Right ventricle myocardium superior (tissue), 1 donor: ENCODE data around the gene MYLK3. TPM values are rescaled to one million over a fixed set of nuclear protein-coding genes. Genes with fewer than 3 reads are reported as not detected.
"Not testable (repeated sequence)": the region's sequence is repeated elsewhere in the genome, so short reads cannot be mapped to it uniquely, and the experiment has no call there.

Experiments used
- ATAC-seq: fragments of 200-7000 bp; cut with Tn5 transposase; one replicate; pipeline ENCODE4 v1.9.1; 2020; ENCODE audit warnings: mild to moderate bottlenecking; ENCODE audit not compliant: poor library complexity
- DNase-seq: peaks from one replicate; pipeline ENCODE4 v3.0.0-alpha.2; 2020
- intact Hi-C: fragments of 100-400 bp; cut with DNase I; formaldehyde crosslinking; loops from one replicate; pipeline ENCODE4 v1.11.2; 2022
- long read RNA-seq: library from polyadenylated mRNA; unstranded; transcript quantifications from one replicate; pipeline ENCODE4 v2.0.0, GENCODE V29; 2021
- total RNA-seq: library from RNA; stranded (reverse); fragmentation: NEBNext Ultra II Directional; extraction: Animal tissue kit (Norgen Biotek cat#: 25700); gene quantifications from one replicate; pipeline ENCODE4 v1.2.1, GENCODE V29; 2021
- donor health status: DM: no; HTN: yes; CAD: no; lungs with severe emphysema.

Gene MYLK3
- total RNA-seq, result 304 TPM
- long read RNA-seq, full-length matches to known transcripts, result 63 of 188 reads
- long read RNA-seq, partial matches to known transcripts, result 40 of 188 reads
- long read RNA-seq, other reads (novel, unspliced or antisense), result 85 of 188 reads

- DNase-seq (peak; percentile 81), ATAC-seq (peak; percentile 76)
- intact Hi-C loops, result no loop called here
These were observed at the start of gene MYLK3 for GRCh38 chr16:46747777-46748651. TSS of gene MYLK3 (minus strand) at chr16:46748344. CDS start at chr16:46748193, 151 bp downstream.

DNA sequence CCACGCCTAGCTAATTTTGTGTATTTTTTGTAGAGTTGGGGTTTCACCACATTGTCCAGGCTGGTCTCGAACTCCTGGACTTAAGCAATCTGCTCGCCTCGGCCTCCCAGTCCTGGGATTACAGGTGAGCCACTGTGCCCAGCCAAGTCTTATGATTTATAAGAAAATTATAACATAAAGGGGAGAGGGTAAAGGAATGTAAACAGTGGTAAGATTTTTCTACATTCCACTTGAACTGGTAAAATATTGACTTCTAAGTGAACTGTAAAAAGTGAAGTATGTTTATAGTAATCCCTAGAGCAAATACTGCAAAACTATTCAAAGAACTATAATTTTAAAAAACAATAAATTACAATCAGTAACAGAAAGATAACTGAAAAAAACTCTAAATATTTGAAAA, 49.4 kb upstream of the MYLK3 start:
- DNase-seq (no peak), ATAC-seq (no peak)
- intact Hi-C loops, result no loop called here

DNA sequence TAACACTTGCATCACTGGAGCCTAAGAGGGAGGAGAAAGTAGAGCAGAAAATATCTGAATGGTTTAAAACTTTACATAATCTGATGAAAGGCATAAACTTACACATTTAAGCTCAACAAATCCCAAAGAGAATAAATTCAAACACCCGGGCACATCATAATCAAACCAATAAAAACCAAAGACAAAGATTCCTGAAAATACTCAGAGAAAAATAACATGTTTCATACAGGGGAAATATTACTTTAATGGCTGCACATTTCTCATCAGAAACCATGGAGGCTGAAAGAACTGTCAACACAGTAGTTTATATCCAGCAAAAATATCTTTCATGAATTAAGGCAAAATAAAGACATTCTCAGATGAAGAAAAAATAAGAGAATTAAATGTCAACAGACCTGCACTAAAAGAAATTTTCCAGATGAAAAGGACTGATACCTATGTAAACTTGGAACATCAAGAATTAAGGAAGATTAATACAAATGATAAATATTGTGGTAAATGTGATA, 48.7 kb upstream of the MYLK3 start:
- no peak for ATAC-seq

DNA sequence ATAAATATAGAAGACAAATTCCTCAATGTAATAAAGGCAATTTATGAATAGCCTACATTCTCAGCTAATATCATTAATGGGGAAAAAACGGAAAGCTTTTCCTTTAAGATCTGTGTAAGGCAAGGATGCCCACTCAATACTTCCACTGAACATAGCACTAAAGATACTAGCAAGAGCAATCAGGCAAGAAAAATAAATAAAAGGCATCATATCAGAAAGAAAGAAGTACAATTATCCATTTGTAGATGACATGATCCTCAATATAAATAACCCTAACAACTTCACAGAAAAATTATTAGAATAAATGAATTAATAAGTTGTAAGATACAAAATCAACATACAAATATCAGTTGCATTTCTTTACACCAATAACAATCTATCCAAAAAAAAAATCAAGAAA, 45.7 kb upstream of the MYLK3 start:
- DNase-seq (no peak), ATAC-seq (no peak)
- intact Hi-C loops, result no loop called here

More for the DNA sequence above, 48.7 kb upstream of the MYLK3 start:
- intact Hi-C loops, result no loop called here
- no peak for DNase-seq

DNA sequence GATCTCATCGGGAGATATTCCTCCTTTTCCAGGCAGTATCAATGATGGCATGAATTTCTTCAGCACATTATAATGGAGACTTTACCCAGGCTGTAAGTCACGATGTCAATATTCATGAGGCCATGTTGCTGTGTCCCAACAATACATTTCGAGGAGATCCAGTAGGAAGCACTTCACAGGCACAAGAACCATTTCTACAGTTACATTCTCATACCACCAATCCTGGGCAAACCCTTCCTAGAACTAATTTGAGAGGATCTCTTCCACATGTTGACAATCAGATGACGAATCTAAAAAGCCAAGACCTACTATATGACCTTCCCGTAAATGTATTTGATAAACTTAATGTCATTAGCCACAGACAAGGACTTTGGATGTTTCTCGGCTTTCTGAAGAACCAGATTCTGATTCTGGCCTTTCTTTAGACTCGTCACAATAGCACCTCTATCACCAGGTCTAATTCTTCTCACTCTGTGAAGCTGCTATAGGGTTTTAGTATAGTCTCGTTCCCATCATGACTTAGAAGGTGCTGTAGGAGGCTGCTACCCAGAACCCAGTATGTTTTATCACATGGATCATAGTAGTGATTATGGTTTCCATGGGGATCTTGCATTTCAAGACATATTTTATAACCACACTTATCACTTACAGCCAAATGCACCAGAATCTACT, 42.6 kb upstream of the MYLK3 start:
- DNase-seq (no peak), ATAC-seq (no peak)
- intact Hi-C loops, result no loop called here

- peak; percentile 86 for DNase-seq
- intact Hi-C loops, result no loop called here
- ATAC-seq, result peak; percentile 97
These were observed 41.6 kb upstream of the MYLK3 start for GRCh38 chr16:46789499-46790414.

GRCh38 chr16:46788891-46789474, 40.8 kb upstream of the MYLK3 start:
- no peak for ATAC-seq
- DNase-seq, result no peak
- intact Hi-C loops, result no loop called here

DNA sequence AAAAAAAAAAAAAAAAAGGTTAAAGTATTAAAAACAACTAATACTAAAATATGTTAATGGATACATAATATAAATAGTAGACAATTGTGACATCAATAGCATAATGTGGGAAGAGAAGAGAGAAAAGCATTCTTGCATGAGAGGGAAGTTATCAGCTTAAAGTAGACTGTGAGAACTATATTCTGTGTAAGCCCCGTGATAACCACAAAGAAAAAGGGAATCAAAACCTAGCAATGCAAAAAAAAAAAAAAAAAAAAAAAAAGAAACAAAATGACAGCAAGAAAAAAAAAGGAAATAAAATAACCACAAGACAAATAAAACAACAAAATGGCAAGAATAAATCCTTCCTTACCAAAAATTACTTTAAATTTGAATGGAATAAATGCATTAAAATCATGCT, 39.8 kb upstream of the MYLK3 start:
- no peak for ATAC-seq
- intact Hi-C loops, result no loop called here

GRCh38 chr16:46785076-46785845, 37.1 kb upstream of the MYLK3 start:
- DNase-seq (no peak), ATAC-seq (peak; percentile 3)
- intact Hi-C loops, result no loop called here

More for the DNA sequence above, 39.8 kb upstream of the MYLK3 start:
- DNase-seq, result no peak

DNA sequence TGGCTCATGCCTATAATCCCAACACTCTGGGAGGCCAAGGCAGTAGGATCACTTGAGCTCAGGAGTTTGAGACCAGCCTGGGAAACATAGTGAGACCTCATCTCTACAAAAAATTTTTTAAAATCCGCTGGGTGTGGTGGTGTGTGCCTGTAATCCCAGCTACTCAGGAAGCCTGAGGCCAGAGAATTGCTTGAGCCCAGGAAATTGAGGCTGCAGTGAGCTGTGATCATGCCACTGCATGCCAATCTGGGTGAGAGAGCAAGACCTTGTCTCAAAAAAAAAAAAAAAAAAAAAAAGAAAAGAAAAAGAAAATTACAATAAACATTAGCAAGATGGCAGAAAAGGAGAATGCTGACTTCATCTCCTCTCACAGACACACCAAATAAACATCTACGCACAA, 36.4 kb upstream of the MYLK3 start:
- intact Hi-C loops, ATAC-seq, DNase-seq: not testable (repeated sequence)

- DNase-seq (no peak), ATAC-seq (no peak)
- intact Hi-C loops, result no loop called here
These were observed 35.7 kb upstream of the MYLK3 start for GRCh38 chr16:46783800-46784199.

- ATAC-seq (no peak), DNase-seq (no peak)
- intact Hi-C loops, result no loop called here
These were observed 34.2 kb upstream of the MYLK3 start for GRCh38 chr16:46782320-46782719.

- no peak for DNase-seq
- no peak for ATAC-seq
- intact Hi-C loops, result no loop called here
These were observed 29.7 kb upstream of the MYLK3 start for GRCh38 chr16:46777804-46778203.

DNA sequence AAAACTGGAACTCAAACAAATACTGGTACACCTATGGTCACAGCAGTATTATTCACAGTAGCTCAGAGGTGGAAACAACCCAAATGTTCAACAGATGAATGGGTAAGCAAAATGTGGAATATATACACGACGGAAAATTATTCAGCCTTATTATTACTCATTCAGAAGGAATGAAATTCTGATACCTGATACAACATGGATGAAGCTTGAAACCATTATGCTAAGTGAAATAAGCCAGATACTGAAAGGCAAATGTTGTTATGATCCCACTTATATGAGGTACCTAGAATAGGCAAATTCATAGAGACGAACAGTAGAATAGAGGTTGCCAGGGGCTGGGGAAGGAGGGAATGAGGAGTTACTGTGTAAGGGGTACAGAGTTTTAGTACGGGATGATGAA, 27.1 kb upstream of the MYLK3 start:
- ATAC-seq (no peak), DNase-seq (no peak)
- intact Hi-C loops, result no loop called here

DNA sequence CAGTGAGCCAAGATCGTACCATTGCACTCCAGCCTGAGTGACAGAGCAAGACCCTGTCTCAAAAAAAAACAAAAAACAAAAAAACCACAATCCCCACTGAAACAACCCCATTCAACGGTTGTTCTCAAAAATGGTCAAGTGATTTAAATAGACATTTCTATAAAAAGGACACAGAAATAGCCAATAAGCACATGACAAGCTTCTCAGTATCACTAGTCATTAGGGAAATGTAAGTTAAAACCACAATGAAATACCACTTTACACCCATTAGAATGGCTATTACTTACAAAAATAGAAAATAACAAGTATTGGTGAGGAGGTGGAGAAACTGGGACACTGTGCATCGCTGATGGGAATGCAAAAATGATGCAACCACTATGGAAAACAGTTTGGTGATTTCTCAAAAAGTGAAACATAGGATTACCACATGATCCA, 26.6 kb upstream of the MYLK3 start:
- intact Hi-C loops, result no loop called here
- no peak for DNase-seq
- ATAC-seq, result no peak

DNA sequence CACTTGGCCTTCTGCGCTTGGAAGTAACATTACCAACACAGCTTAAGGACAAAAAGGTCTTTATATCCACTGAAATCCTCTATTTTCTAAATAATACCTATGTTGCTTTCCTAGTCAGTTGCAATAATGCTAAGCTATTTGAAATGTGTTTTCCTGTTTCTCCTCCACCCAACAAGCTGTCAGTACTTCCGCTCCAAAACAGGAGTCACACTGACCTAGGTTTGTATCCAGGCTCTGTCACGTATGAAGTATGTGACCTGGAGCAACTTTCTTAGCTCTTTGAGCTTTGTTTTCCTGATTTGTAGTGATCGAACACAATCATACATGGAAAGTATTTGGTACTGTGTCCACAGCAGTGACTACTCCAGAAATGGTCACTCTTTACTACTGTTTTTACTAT, 24.3 kb upstream of the MYLK3 start:
- DNase-seq, result no peak
- ATAC-seq, result peak; percentile 39
- intact Hi-C loops, result no loop called here

GRCh38 chr16:46768809-46769208, 20.7 kb upstream of the MYLK3 start:
- intact Hi-C loops, result no loop called here
- DNase-seq (no peak), ATAC-seq (no peak)

DNA sequence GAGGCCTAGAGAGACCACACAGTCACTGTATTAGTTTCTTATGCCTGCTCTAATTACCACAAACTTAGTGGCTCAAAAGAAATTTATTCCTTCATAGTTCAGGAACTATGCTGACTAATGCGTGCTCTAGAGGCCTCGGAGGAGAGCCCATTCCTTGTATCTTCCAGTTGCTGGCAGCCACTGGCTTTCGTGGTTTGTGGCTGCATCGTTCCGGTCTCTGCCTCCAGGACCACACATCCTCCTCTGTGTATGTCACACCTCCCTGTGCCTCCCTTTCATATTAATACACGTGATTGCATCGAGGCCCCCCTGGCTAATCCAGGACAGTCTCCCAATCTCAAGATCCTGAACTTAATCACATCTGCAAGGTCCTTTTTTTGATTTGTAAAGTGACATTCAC, 16.9 kb upstream of the MYLK3 start:
- no peak for DNase-seq
- intact Hi-C loops, result no loop called here
- ATAC-seq, result no peak
